H1 (cell line): Measurements from ENCODE around the gene FGD6. TPM values are rescaled to one million over a fixed set of nuclear protein-coding genes. Genes with fewer than 3 reads are reported as not detected.

ENCODE experiments used
- CTCF ChIA-PET: fragments of 300-600 bp; sonication (Branson Sonifier 250); formaldehyde crosslinking; loops from one replicate; lab custom pipeline; 2021; ENCODE audit not compliant: partially characterized antibody; lab: Charles Lee
- POLR2A ChIA-PET: fragments of 300-600 bp; sonication (Branson Sonifier 250); formaldehyde crosslinking; loops from one replicate; lab custom pipeline; 2021; ENCODE audit warnings: inconsistent platforms; ENCODE audit not compliant: partially characterized antibody; lab: Charles Lee
- DNase-seq, 2 experiments: peaks; one replicate each; pipeline versions ENCODE4 v3.0.0 to v3.0.0-alpha.2; 2010 to 2022; ENCODE audit warnings: low spot score in 2 of 2, low read depth in 1 of 2, mixed read lengths in 1 of 2
- FAIRE-seq: peaks from 2 replicates; lab custom pipeline; 2011; peaks lifted over from hg19 to GRCh38; lab: Jason Lieb, UNC
- H2AFZ ChIP-seq: 2 replicates; pipeline ENCODE4 v1.8.1; 2012; ENCODE audit warnings: low read length, inconsistent platforms
- H2AK5ac ChIP-seq: 2 replicates; pipeline ENCODE4 v1.6.1; 2013; ENCODE audit warnings: low read depth, low read length
- H2BK120ac ChIP-seq: replicated peaks from 2 replicates; pipeline ENCODE3; 2013; ENCODE audit warnings: low read depth, low read length, inconsistent platforms
- H2BK12ac ChIP-seq: 2 replicates; pipeline ENCODE4 v1.6.1; 2013; ENCODE audit warnings: low read depth, low read length
- H2BK15ac ChIP-seq: 2 replicates; pipeline ENCODE4 v1.6.1; 2013; ENCODE audit warnings: low read length
- H2BK20ac ChIP-seq: 2 replicates; pipeline ENCODE4 v1.6.1; 2013; ENCODE audit warnings: low read length
- H2BK5ac ChIP-seq: 2 replicates; pipeline ENCODE4 v1.6.1; 2013; ENCODE audit warnings: low read depth, low read length
- H3K14ac ChIP-seq: 2 replicates; pipeline ENCODE4 v1.6.1; 2013; ENCODE audit warnings: inconsistent platforms; ENCODE audit not compliant: insufficient read length
- H3K18ac ChIP-seq: 2 replicates; pipeline ENCODE4 v1.6.1; 2013; ENCODE audit warnings: low read length; ENCODE audit errors: extremely low read depth
- H3K23ac ChIP-seq: 2 replicates; pipeline ENCODE4 v1.6.1; 2013; ENCODE audit warnings: inconsistent platforms; ENCODE audit not compliant: insufficient read length
- H3K23me2 ChIP-seq: 2 replicates; pipeline ENCODE4 v1.6.1; 2013; ENCODE audit warnings: low read depth, low read length
- H3K27ac ChIP-seq: 2 replicates; pipeline ENCODE4 v1.6.1; 2011; ENCODE audit warnings: low read depth, low read length, inconsistent platforms
- H3K27me3 ChIP-seq, 4 experiments: replicated peaks in 1 of 4; 1 replicate in 1 of 4; 2 replicates in 3 of 4; pipeline versions ENCODE4 v1.6.1 to v1.8.1; 2011 to 2013; ENCODE audit warnings: low read length in 3 of 4, mild to moderate bottlenecking in 3 of 4, inconsistent platforms in 2 of 4, mixed read lengths in 2 of 4, moderate library complexity in 1 of 4; ENCODE audit not compliant: control insufficient read depth in 3 of 4, insufficient read depth in 3 of 4; ENCODE audit errors: extremely low read depth in 1 of 4
- H3K36me3 ChIP-seq, 4 experiments: 2 replicates each; pipeline versions ENCODE4 v1.6.1 to v1.8.1; 2011 to 2013; ENCODE audit warnings: mild to moderate bottlenecking in 4 of 4, low read length in 3 of 4, moderate library complexity in 2 of 4, control low read depth in 1 of 4, inconsistent platforms in 1 of 4; ENCODE audit not compliant: insufficient read depth in 4 of 4, control insufficient read depth in 2 of 4
- H3K4ac ChIP-seq: replicated peaks from 2 replicates; pipeline ENCODE3; 2013; ENCODE audit warnings: low read length, low read depth, mixed read lengths, inconsistent platforms; ENCODE audit not compliant: insufficient read length
- H3K4me1 ChIP-seq, 4 experiments: replicated peaks in 1 of 4; 1 replicate in 1 of 4; 2 replicates in 3 of 4; pipeline versions ENCODE4 v1.6.1 to v1.8.1; 2011 to 2013; ENCODE audit warnings: low read length in 3 of 4, inconsistent platforms in 2 of 4, mixed read lengths in 1 of 4; ENCODE audit not compliant: insufficient read depth in 4 of 4, control insufficient read depth in 3 of 4
- H3K4me2 ChIP-seq, 2 experiments: 2 replicates each; pipeline versions ENCODE4 v1.6.1 to v1.8.1; 2011 to 2013; ENCODE audit warnings: low read depth in 2 of 2, low read length in 2 of 2, control low read depth in 1 of 2, inconsistent platforms in 1 of 2, mild to moderate bottlenecking in 1 of 2; ENCODE audit not compliant: insufficient read depth in 1 of 2
- H3K4me3 ChIP-seq, 4 experiments: fragments of 200-600, 300-600 bp in 1 of 4; sonication (generic), shearing (Covaris generic), sonication (Bioruptor Twin) in 1 of 4; 2 replicates each; pipeline versions ENCODE4 v1.5.1 to v1.8.1; 2011 to 2016; ENCODE audit warnings: low read length in 4 of 4, low read depth in 3 of 4, control low read depth in 2 of 4, inconsistent platforms in 2 of 4, mild to moderate bottlenecking in 2 of 4, mixed read lengths in 1 of 4, moderate library complexity in 1 of 4; ENCODE audit not compliant: insufficient read depth in 2 of 4; ENCODE audit errors: extremely low read depth in 1 of 4
- H3K56ac ChIP-seq: replicated peaks from 2 replicates; pipeline ENCODE3; 2013; ENCODE audit warnings: low read depth, mild to moderate bottlenecking, mixed read lengths, low read length, inconsistent platforms; ENCODE audit not compliant: insufficient read length
- H3K79me1 ChIP-seq: 2 replicates; pipeline ENCODE4 v1.6.1; 2013; ENCODE audit warnings: low read depth, low read length, control low read depth
- H3K79me2 ChIP-seq, 2 experiments: 2 replicates each; pipeline versions ENCODE4 v1.6.1 to v1.8.1; 2012 to 2013; ENCODE audit warnings: low read length in 2 of 2, mild to moderate bottlenecking in 2 of 2, inconsistent platforms in 1 of 2; ENCODE audit not compliant: insufficient read depth in 2 of 2, control insufficient read depth in 1 of 2
- H3K9ac ChIP-seq, 4 experiments: replicated peaks in 1 of 4; 1 replicate in 1 of 4; 2 replicates in 3 of 4; pipeline versions ENCODE4 v1.6.1 to v1.8.1; 2011 to 2013; ENCODE audit warnings: low read depth in 3 of 4, low read length in 3 of 4, control low read depth in 2 of 4, mild to moderate bottlenecking in 2 of 4, moderate library complexity in 2 of 4, inconsistent platforms in 1 of 4; ENCODE audit errors: extremely low read depth in 1 of 4
- H3K9me3 ChIP-seq, 2 experiments: 2 replicates each; pipeline versions ENCODE4 v1.6.1 to v1.8.1; 2012 to 2013; ENCODE audit warnings: mild to moderate bottlenecking in 2 of 2, moderate library complexity in 2 of 2, control low read depth in 1 of 2, inconsistent platforms in 1 of 2, low read depth in 1 of 2, low read length in 1 of 2, mixed read lengths in 1 of 2; ENCODE audit not compliant: insufficient read depth in 2 of 2
- H4K20me1 ChIP-seq, 2 experiments: replicated peaks in 1 of 2; 2 replicates each; pipeline versions ENCODE3 to v1.8.1; 2011 to 2013; ENCODE audit warnings: inconsistent platforms in 2 of 2, low read length in 2 of 2, mild to moderate bottlenecking in 1 of 2; ENCODE audit not compliant: insufficient read depth in 2 of 2, control insufficient read depth in 1 of 2
- H4K5ac ChIP-seq: 2 replicates; pipeline ENCODE4 v1.6.1; 2013; ENCODE audit warnings: low read length, low read depth, mixed read lengths, inconsistent platforms; ENCODE audit not compliant: insufficient read length
- H4K8ac ChIP-seq: 2 replicates; pipeline ENCODE4 v1.8.0; 2013; ENCODE audit warnings: mild to moderate bottlenecking, moderate library complexity, low read length, inconsistent platforms; ENCODE audit not compliant: insufficient read depth; ENCODE audit errors: extremely low read depth
- H4K91ac ChIP-seq: replicated peaks from 2 replicates; pipeline ENCODE3; 2013; ENCODE audit warnings: low read length, mixed read lengths, inconsistent platforms; ENCODE audit not compliant: insufficient read length
- ASH2L ChIP-seq: fragments of 200-600, 300-600 bp; sonication (generic); IDR thresholded peaks from one replicate; pipeline ENCODE4 v1.7.1; 2017; ENCODE audit warnings: low read length
- BRCA1 ChIP-seq: IDR thresholded peaks from 2 replicates; pipeline ENCODE4 v1.6.1; 2012; ENCODE audit warnings: low read depth, low read length, improper control_type of control experiment
- SUZ12 ChIP-seq: fragments of 200-600 bp; sonication (generic); IDR thresholded peaks from 2 replicates; pipeline ENCODE4 v1.6.1; 2012; ENCODE audit warnings: mild to moderate bottlenecking, inconsistent platforms, low read length, moderate library complexity, mixed read lengths
- WGBS, 2 experiments: shearing (Covaris generic) in 1 of 2; methylation state at CpG; one replicate each; pipeline versions ENCODE4 v1.1.6 to v1.1.7; 2013 to 2015; ENCODE audit warnings: low lambda C conversion rate in 2 of 2, mixed read lengths in 2 of 2, inconsistent platforms in 1 of 2, low coverage in 1 of 2, missing lambda C conversion rate in 1 of 2; ENCODE audit not compliant: insufficient replicate concordance in 2 of 2, insufficient coverage in 1 of 2, insufficient read length in 1 of 2; ENCODE audit errors: extremely low coverage in 1 of 2, missing lambda C conversion rate in 1 of 2; 5-methylcytosine and 5-hydroxymethylcytosine counted together
- polyA plus RNA-seq, 7 experiments: library from polyadenylated mRNA; depleted of rRNA in 3 of 7; stranded (reverse) in 5 of 7; unstranded in 2 of 7; fragments of >200 nt in 5 of 7; fragments of 200-250 nt in 2 of 7; gene quantifications; 1 replicate in 5 of 7; 2 replicates in 1 of 7; 4 replicates in 1 of 7; pipeline versions ENCODE4 v1.2.1 to v1.2.3, GENCODE V29; 2011 to 2013; ENCODE audit warnings: missing spikeins in 2 of 7, mixed read lengths in 2 of 7
- total RNA-seq: library from RNA; stranded (reverse); fragmentation: NEBNext Ultra II Directional; extraction: Animal tissue kit (Norgen Biotek cat#: 25700); gene quantifications from 2 replicates; pipeline ENCODE4 v1.2.1, GENCODE V29; 2021

FGD6 gene
- total and polyA plus RNA-seq, 2 of the 8 experiments (the other 6 are each of a cell fraction or from before 2014, with no cell fraction given): 12.2 to 24.3 TPM

DNA sequence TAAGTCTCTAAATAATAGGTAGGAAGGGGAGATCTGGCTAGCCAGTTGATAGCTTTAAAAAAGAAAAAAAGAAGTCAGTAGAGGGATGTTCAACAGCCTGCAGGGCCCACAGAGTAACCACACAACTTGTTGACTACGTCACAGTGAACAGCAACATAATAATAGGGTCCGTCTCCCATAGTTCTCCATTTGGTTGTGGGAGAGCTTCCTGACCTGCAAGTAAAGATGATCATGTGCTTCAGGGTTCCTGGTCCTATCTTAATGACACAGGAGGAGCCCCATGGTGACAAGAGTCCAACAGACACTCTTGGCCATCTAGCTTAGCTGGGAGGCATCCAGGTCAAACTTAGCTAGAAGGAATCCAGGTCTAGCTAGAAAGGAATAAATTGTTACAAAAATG lies 36.2 kb downstream of the FGD6 start:
- Histone ChIP-seq H3K14ac (no peak overlapping the region), H2AFZ (no peak overlapping the region), H3K23ac (no peak overlapping the region), H3K23me2 (no peaks in the 10 kb centered on the region), H2AK5ac (0 out of 2 replicates have a peak overlapping the region, but pooled peaks have one; percentile 86), H4K5ac (no peak overlapping the region), H3K27me3 (no peaks in the 10 kb centered on the region), H4K91ac (no peak overlapping the region), H2BK5ac (no peak overlapping the region), H4K8ac (no peak overlapping the region), H3K9ac (no peak overlapping the region), H3K4me2 (no peak overlapping the region), H2BK120ac (no peak overlapping the region), H3K79me2 (peaks cover 0 to 24% of the 10 kb centered on the region in 2 experiments; a peak in 2 of 4 replicates), H2BK20ac (no peak overlapping the region), H3K4ac (no peak overlapping the region), H3K36me3 (no peaks in the 10 kb centered on the region), H3K27ac (no peak overlapping the region), H2BK12ac (no peak overlapping the region), H3K4me3 (no peak overlapping the region), H3K56ac (no peak overlapping the region), H4K20me1 (no peaks in the 10 kb centered on the region), H3K79me1 (peaks cover 2% of the 10 kb centered on the region; the same call in 1 of the 2 replicates), H3K4me1 (no peaks in the 10 kb centered on the region; a peak in 1 of 7 replicates), H3K18ac (no peak overlapping the region), H2BK15ac (no peak overlapping the region), H3K9me3 (no peaks in the 10 kb centered on the region)
- no peak for FAIRE-seq
- CTCF ChIA-PET: no interaction called here
- no peak for TF ChIP-seq ASH2L
- no peak for TF ChIP-seq SUZ12
- no peak for TF ChIP-seq BRCA1
- POLR2A ChIA-PET: interaction anchor here (1.0 kb wide), 1 partner anchor 9 kb away, joined by 3 read pairs; no protein-coding TSS in a partner anchor
- 85% methylated on average over 2 of the region's 2 CpGs; no CpG with 5 or more reads in 1 of the 2 experiments for WGBS, 2 experiments
- DNase-seq: no peak
